Measurements from ENCODE around the gene SLC5A1. TPM values are rescaled to one million over a fixed set of nuclear protein-coding genes. Genes with fewer than 3 reads are reported as not detected.

SLC5A1 gene
- total and polyA plus RNA-seq, 9 donors, result 0.05 to 1.8 (median 1.1) TPM; not detected in 4

DNA sequence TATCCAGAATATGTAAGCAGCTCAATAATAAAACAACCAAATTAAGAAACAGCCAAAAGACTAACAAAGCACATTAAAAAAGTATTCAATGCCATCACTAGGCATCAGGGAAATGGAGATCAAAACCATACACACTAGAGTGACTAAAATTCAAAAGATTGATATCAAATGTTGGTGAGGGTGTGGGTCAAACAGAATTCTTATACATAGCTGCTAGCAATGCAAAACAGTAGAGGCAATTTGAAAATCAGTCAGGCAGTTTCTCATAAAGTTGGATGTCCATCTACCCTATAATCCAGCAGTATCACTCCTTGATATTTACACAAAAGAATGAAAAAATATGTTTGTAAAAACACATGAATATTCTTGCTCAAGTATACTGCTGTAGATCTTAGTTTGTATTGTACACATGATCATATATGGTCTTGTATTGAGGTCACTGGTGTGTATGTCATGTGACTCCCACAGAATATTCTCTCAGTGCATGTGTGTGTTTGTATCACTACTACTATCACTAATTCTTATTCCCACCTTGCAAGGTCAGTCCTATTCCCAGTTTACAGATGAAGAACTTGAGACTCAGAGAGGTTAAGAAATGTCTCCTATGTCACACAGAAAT, 54.9 kb downstream of the SLC5A1 start:
- H3K4me1 ChIP-seq (ENCODE audit: insufficient read depth), result no peaks in the 10 kb centered on the region
- no peak for DNase-seq
- intact Hi-C loops (cut with DNase I), result no loop called here
- H3K27me3 ChIP-seq, result no peaks in the 10 kb centered on the region
- H3K27ac ChIP-seq, result no peak overlapping the region
- no peaks in the 10 kb centered on the region for H3K9me3 ChIP-seq
- H3K36me3 ChIP-seq, result no peaks in the 10 kb centered on the region
- TF ChIP-seq POLR2A (IDR thresholded peaks at IDR 0.05) (no peak), EP300 (IDR thresholded peaks at IDR 0.05) (no peak)
- TF ChIP-seq, protein P1, sequence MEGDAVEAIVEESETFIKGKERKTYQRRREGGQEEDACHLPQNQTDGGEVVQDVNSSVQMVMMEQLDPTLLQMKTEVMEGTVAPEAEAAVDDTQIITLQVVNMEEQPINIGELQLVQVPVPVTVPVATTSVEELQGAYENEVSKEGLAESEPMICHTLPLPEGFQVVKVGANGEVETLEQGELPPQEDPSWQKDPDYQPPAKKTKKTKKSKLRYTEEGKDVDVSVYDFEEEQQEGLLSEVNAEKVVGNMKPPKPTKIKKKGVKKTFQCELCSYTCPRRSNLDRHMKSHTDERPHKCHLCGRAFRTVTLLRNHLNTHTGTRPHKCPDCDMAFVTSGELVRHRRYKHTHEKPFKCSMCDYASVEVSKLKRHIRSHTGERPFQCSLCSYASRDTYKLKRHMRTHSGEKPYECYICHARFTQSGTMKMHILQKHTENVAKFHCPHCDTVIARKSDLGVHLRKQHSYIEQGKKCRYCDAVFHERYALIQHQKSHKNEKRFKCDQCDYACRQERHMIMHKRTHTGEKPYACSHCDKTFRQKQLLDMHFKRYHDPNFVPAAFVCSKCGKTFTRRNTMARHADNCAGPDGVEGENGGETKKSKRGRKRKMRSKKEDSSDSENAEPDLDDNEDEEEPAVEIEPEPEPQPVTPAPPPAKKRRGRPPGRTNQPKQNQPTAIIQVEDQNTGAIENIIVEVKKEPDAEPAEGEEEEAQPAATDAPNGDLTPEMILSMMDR (IDR thresholded peaks at IDR 0.05), result no peak
- no peak overlapping the region for H3K4me3 ChIP-seq

GRCh38 chr22:32100711-32101110, 57.6 kb downstream of the SLC5A1 start:
- Histone ChIP-seq H3K27me3 (no peaks in the 10 kb centered on the region), H3K4me3 (no peak overlapping the region), H3K27ac (no peak overlapping the region), H3K9me3 (no peaks in the 10 kb centered on the region), H3K4me1 (ENCODE audit: insufficient read depth) (no peaks in the 10 kb centered on the region), H3K36me3 (no peaks in the 10 kb centered on the region)
- TF ChIP-seq, protein P1 (IDR thresholded peaks at IDR 0.05), result no peak
- TF ChIP-seq EP300 (IDR thresholded peaks at IDR 0.05) (no peak), POLR2A (IDR thresholded peaks at IDR 0.05) (no peak)
- WGBS, 3 donors, result 40 to 56% (median 56%) methylated on average over 1 of the region's 1 CpG
- intact Hi-C loops (cut with DNase I), result no loop called here
- no peak for DNase-seq

DNA sequence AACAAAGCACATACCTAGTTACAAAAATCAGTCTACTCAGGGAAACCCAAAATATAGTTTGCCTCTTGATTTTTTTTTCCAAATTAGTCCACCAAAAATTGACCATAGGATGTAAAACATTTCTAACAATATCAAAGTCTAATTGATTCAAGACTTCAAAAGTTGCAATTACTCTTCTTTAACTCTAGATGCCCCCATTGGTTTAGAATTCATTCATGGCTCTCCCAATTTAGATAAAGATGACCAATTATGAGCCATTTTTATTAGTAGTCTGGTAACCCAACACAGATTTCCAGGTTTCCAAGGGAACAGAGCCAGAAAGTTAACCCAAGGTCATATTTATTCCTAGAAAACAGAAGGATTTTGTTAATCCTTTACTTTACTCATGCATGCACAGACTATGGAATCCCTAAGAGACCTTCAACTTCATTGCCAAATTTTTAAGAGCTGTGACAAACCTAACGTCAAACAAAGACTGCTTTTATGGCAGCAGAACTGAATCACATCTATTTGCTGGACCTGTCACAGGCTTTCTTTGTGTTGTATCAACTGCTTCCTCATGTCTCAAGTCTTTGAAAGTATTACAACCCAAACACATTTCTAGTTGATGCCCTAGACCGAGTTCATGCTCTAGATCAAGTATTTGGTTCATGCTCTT, 60.7 kb downstream of the SLC5A1 start:
- Histone ChIP-seq H3K4me1 (ENCODE audit: insufficient read depth) (no peaks in the 10 kb centered on the region), H3K4me3 (no peak overlapping the region), H3K36me3 (no peaks in the 10 kb centered on the region), H3K9me3 (no peaks in the 10 kb centered on the region), H3K27ac (no peak overlapping the region), H3K27me3 (no peaks in the 10 kb centered on the region)
- intact Hi-C loops (cut with DNase I), result no loop called here
- TF ChIP-seq POLR2A (IDR thresholded peaks at IDR 0.05) (no peak), EP300 (IDR thresholded peaks at IDR 0.05) (no peak)
- TF ChIP-seq, protein P1 (IDR thresholded peaks at IDR 0.05), result no peak
- DNase-seq, result no peak
- WGBS, 3 donors, result 24 to 49% (median 32%) methylated on average over 2 of the region's 2 CpGs

- no peak overlapping the region for H3K4me3 ChIP-seq
- TF ChIP-seq EP300 (IDR thresholded peaks at IDR 0.05) (no peak), POLR2A (IDR thresholded peaks at IDR 0.05) (no peak)
- TF ChIP-seq, protein P1 (IDR thresholded peaks at IDR 0.05), result no peak
- intact Hi-C loops (cut with DNase I), result no loop called here
- H3K4me1 ChIP-seq (ENCODE audit: insufficient read depth), result no peaks in the 10 kb centered on the region
- H3K9me3 ChIP-seq, result no peaks in the 10 kb centered on the region
- no peaks in the 10 kb centered on the region for H3K36me3 ChIP-seq
- H3K27ac ChIP-seq, result no peak overlapping the region
- whole genome bisulfite sequencing, 3 donors, result 0 to 13% (median 4%) methylated on average over 1 of the region's 1 CpG
- DNase-seq, result no peak
- H3K27me3 ChIP-seq, result no peaks in the 10 kb centered on the region
These were observed 63.9 kb downstream of the SLC5A1 start for GRCh38 chr22:32106930-32107329.
